GM18907 (cell line): ENCODE measurements around the gene RTKN.
A peak's percentile ranks its signal among the peaks of the same experiment; 100 is the strongest.

Experiments
- ATAC-seq: cut with Tn5 transposase; IDR thresholded peaks from one replicate; pipeline ENCODE4 v1.9.1; 2021; ENCODE audit warnings: mild to moderate bottlenecking, moderate library complexity; ENCODE audit not compliant: unreplicated experiment

The RTKN gene

DNA sequence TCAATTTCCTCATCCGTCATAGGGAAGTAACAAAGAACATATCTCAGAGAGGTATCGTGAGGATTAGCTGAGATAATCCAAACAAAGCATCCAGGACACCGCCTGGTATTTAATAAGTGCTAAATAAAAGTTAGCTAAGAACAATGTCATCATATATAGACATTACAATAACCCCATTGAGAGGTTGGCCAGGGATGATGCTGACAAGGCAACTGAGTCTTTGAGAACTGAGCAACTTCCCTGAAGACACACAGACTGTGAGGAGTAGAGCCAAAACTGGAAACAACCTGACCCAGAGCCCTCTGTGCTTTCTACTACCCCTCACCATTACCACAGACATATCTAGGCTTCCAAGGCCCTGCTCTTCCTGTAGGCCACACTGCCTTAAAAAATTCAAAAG is 60.0 kb downstream of the RTKN start:
- no peak for ATAC-seq

DNA sequence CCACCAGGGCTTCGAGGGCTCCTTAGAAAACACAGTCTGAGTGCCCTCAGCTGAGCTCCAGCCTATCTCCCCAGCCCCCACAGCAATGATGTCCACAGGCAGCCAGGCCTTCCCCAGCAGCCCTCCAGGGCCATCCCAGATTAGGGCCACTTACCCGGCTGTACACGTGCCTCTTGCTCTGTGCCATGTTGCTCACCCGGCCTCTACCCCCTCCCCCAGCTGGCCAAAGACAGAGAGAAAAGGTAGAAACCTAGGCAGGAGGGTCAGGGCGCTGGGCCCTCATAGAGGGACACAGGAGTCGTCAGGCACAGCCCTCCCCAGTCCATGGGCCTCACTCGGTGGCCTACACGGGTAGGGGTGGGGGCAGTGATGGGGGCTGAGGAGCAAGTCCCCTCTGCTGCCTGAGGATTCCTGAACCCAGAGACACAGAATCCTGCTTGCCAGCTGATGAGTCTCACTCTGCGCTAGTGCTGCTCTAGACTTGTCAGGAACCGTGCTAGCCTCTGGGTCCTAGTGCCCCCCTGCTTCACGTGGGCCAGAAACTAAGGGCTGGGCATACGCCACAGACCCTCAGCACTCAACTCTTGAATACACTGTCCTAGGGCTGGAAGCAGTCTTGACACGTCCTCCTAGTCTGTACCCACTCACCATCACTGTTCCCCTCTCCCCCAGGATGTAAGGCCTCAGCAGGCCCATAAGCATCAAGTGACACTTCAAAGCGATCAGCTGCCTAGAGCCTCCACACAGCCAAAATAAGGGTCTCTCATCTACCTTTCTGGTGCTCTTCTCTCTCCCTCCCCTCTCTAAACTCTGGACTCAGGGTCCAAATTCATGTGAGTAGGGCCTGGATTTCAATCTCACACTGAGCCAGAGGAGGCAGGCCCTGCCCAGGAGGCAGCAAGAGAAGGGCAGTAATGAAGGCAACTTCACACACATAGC is 61.6 kb downstream of the RTKN start, which contains the start of gene DCTN1:
Gene DCTN1 (minus strand): TSS at position 461 of the 939 bp plus-strand sequence. CDS start 274 bp downstream, at position 187.
- peak; percentile 65 for ATAC-seq

DNA sequence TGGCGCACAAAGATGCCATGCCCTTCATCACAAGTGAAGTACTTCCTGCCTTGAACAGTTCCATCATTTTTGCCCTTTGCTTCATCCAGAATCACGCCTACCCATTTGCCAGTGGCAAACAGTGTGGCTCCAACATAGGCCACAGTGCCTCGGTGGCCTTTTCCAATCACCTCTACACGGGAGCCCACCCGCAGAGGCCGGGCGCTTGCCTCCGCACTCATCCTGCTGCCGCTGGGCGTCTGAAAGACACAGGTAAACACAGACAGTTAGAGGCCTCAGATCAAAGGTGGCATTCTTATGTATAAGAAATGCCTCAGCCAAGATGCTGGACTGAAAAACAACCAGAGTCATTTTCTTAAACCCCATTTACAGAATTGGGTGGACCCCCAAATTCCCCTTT is 63.7 kb downstream of the RTKN start:
- ATAC-seq: no peak

DNA sequence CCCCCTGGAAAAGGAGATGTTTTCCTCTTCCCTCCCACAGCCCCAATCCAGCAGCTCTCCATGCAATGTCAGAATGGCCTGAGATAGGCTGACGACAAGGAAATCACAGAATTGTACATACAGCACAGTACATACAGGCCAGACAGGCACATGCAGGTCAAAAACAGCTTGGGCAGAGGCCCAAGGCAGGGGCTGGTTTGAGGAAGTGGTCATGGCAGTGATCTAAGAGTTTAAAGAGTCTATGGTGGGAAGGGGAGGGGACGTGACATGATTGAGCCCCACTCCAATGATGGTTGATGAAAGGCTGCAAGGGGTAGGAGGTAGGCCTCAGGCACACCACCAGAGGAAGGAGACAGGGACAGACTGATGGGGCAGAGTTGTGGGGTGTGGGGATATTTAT is 65.9 kb downstream of the RTKN start:
- no peak for ATAC-seq
